Measurements from ENCODE around the gene NGFR.

Gene NGFR

GRCh38 chr17:49457564-49458535, 37.2 kb upstream of the NGFR start:
- WGBS, 2 experiments (ENCODE audit: insufficient coverage in 2 of 2), result 76 to 86% methylated on average over 10 to 14 of the region's 15 CpGs
- no peak overlapping the region for H3K4me3 ChIP-seq (ENCODE audit: extremely low read depth, insufficient read depth, low read length, poor library complexity, severe bottlenecking)
- H3K36me3 ChIP-seq (ENCODE audit: control insufficient read depth, insufficient read depth, low read length), result no peaks in the 10 kb centered on the region
- H3K4me1 ChIP-seq (ENCODE audit: control insufficient read depth, insufficient read depth, low read length, poor library complexity, severe bottlenecking), result peaks cover 31% of the 10 kb centered on the region
- H3K9me3 ChIP-seq (ENCODE audit: control insufficient read depth, low read length), result no peaks in the 10 kb centered on the region
- no peak overlapping the region for H3K27ac ChIP-seq (ENCODE audit: low read depth, low read length, severe bottlenecking)

GRCh38 chr17:49459401-49459984, 35.6 kb upstream of the NGFR start:
- Histone ChIP-seq H3K9me3 (ENCODE audit: control insufficient read depth, low read length) (peaks cover 11% of the 10 kb centered on the region), H3K4me1 (ENCODE audit: control insufficient read depth, insufficient read depth, low read length, poor library complexity, severe bottlenecking) (peaks cover 15% of the 10 kb centered on the region), H3K36me3 (ENCODE audit: control insufficient read depth, insufficient read depth, low read length) (no peaks in the 10 kb centered on the region), H3K4me3 (ENCODE audit: extremely low read depth, insufficient read depth, low read length, poor library complexity, severe bottlenecking) (no peak overlapping the region), H3K27ac (ENCODE audit: low read depth, low read length, severe bottlenecking) (no peak overlapping the region)
- 54% methylated on average over 7 of the region's 7 CpGs; no CpG with 5 or more reads in 1 of the 2 experiments for WGBS, 2 experiments (ENCODE audit: insufficient coverage in 2 of 2)

- 79 to 98% methylated on average over 7 of the region's 7 CpGs for WGBS, 2 experiments (ENCODE audit: insufficient coverage in 2 of 2)
Observed at GRCh38 chr17:49460401-49460800, 34.7 kb upstream of the NGFR start.

GRCh38 chr17:49461580-49461979, 33.5 kb upstream of the NGFR start:
- WGBS, 2 experiments (ENCODE audit: insufficient coverage in 2 of 2), result 89 to 95% methylated on average over 2 of the region's 2 CpGs
- Histone ChIP-seq H3K9me3 (ENCODE audit: control insufficient read depth, low read length) (peaks cover 11% of the 10 kb centered on the region), H3K4me3 (ENCODE audit: extremely low read depth, insufficient read depth, low read length, poor library complexity, severe bottlenecking) (no peak overlapping the region), H3K27ac (ENCODE audit: low read depth, low read length, severe bottlenecking) (no peak overlapping the region), H3K4me1 (ENCODE audit: control insufficient read depth, insufficient read depth, low read length, poor library complexity, severe bottlenecking) (peaks cover 3% of the 10 kb centered on the region), H3K36me3 (ENCODE audit: control insufficient read depth, insufficient read depth, low read length) (no peaks in the 10 kb centered on the region)

More at GRCh38 chr17:49460401-49460800, 34.7 kb upstream of the NGFR start:
- no peak overlapping the region for H3K4me3 ChIP-seq (ENCODE audit: extremely low read depth, insufficient read depth, low read length, poor library complexity, severe bottlenecking)
- peaks cover 6% of the 10 kb centered on the region for H3K4me1 ChIP-seq (ENCODE audit: control insufficient read depth, insufficient read depth, low read length, poor library complexity, severe bottlenecking)
- no peak overlapping the region for H3K27ac ChIP-seq (ENCODE audit: low read depth, low read length, severe bottlenecking)
- peaks cover 11% of the 10 kb centered on the region for H3K9me3 ChIP-seq (ENCODE audit: control insufficient read depth, low read length)
- H3K36me3 ChIP-seq (ENCODE audit: control insufficient read depth, insufficient read depth, low read length), result no peaks in the 10 kb centered on the region

GRCh38 chr17:49464049-49464448, 31.0 kb upstream of the NGFR start:
- Histone ChIP-seq H3K9me3 (ENCODE audit: control insufficient read depth, low read length) (peaks cover 11% of the 10 kb centered on the region), H3K4me1 (ENCODE audit: control insufficient read depth, insufficient read depth, low read length, poor library complexity, severe bottlenecking) (no peaks in the 10 kb centered on the region), H3K36me3 (ENCODE audit: control insufficient read depth, insufficient read depth, low read length) (no peaks in the 10 kb centered on the region), H3K27ac (ENCODE audit: low read depth, low read length, severe bottlenecking) (no peak overlapping the region), H3K4me3 (ENCODE audit: extremely low read depth, insufficient read depth, low read length, poor library complexity, severe bottlenecking) (no peak overlapping the region)
- WGBS, 2 experiments (ENCODE audit: insufficient coverage in 2 of 2), result 83 to 100% methylated on average over 1 to 2 of the region's 2 CpGs

- Histone ChIP-seq H3K4me3 (ENCODE audit: extremely low read depth, insufficient read depth, low read length, poor library complexity, severe bottlenecking) (no peak overlapping the region), H3K4me1 (ENCODE audit: control insufficient read depth, insufficient read depth, low read length, poor library complexity, severe bottlenecking) (no peaks in the 10 kb centered on the region), H3K9me3 (ENCODE audit: control insufficient read depth, low read length) (peaks cover 11% of the 10 kb centered on the region), H3K36me3 (ENCODE audit: control insufficient read depth, insufficient read depth, low read length) (no peaks in the 10 kb centered on the region), H3K27ac (ENCODE audit: low read depth, low read length, severe bottlenecking) (no peak overlapping the region)
- WGBS, 2 experiments (ENCODE audit: insufficient coverage in 2 of 2), result 83 to 87% methylated on average over 7 to 12 of the region's 17 CpGs
Observed at GRCh38 chr17:49465331-49465903, 29.7 kb upstream of the NGFR start.

- Histone ChIP-seq H3K4me1 (ENCODE audit: control insufficient read depth, insufficient read depth, low read length, poor library complexity, severe bottlenecking) (peaks cover 8% of the 10 kb centered on the region), H3K9me3 (ENCODE audit: control insufficient read depth, low read length) (peaks cover 11% of the 10 kb centered on the region), H3K27ac (ENCODE audit: low read depth, low read length, severe bottlenecking) (no peak overlapping the region), H3K36me3 (ENCODE audit: control insufficient read depth, insufficient read depth, low read length) (no peaks in the 10 kb centered on the region), H3K4me3 (ENCODE audit: extremely low read depth, insufficient read depth, low read length, poor library complexity, severe bottlenecking) (no peak overlapping the region)
- no CpG with 5 or more reads among the region's 1 CpG for WGBS, 2 experiments (ENCODE audit: insufficient coverage in 2 of 2)
Observed at GRCh38 chr17:49466436-49466835, 28.7 kb upstream of the NGFR start.

- no peak overlapping the region for H3K4me3 ChIP-seq (ENCODE audit: extremely low read depth, insufficient read depth, low read length, poor library complexity, severe bottlenecking)
- 75 to 93% methylated on average over 1 of the region's 1 CpG for WGBS, 2 experiments (ENCODE audit: insufficient coverage in 2 of 2)
- H3K9me3 ChIP-seq (ENCODE audit: control insufficient read depth, low read length), result peaks cover 11% of the 10 kb centered on the region
- peaks cover 12% of the 10 kb centered on the region for H3K4me1 ChIP-seq (ENCODE audit: control insufficient read depth, insufficient read depth, low read length, poor library complexity, severe bottlenecking)
- no peak overlapping the region for H3K27ac ChIP-seq (ENCODE audit: low read depth, low read length, severe bottlenecking)
- H3K36me3 ChIP-seq (ENCODE audit: control insufficient read depth, insufficient read depth, low read length), result no peaks in the 10 kb centered on the region
Observed at GRCh38 chr17:49467175-49467574, 27.9 kb upstream of the NGFR start.

DNA sequence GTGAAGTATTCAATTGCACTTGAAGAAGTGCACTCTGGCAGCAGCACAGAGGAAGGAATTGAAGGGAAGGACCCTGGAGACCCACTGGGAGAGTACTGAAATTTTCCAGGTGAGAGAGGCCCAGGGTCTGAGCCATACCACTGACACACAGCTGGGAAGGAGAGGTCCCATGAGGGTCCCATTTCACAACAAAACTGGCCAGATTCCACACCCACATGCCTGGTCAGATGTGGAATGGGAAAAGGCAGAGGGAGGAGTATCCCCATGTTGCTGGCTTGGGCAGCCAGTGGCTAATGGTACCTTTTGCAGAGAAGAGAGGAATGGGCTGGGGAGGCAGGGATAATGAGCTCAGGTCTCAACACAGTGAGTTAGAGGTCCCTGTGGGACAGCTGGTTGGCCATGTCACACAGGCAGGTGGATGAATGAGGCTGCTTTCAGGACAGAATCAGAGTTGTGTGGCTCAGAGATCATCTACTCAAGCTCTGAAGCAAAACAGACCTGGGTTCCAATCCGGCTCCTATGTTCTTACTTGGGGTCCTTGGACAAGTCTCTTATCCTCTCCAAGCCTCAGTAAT, 26.2 kb upstream of the NGFR start:
- H3K9me3 ChIP-seq (ENCODE audit: control insufficient read depth, low read length), result peaks cover 4% of the 10 kb centered on the region
- H3K27ac ChIP-seq (ENCODE audit: low read depth, low read length, severe bottlenecking), result no peak overlapping the region
- no CpG with 5 or more reads among the region's 1 CpG for WGBS, 2 experiments (ENCODE audit: insufficient coverage in 2 of 2)
- H3K36me3 ChIP-seq (ENCODE audit: control insufficient read depth, insufficient read depth, low read length), result no peaks in the 10 kb centered on the region
- peaks cover 12% of the 10 kb centered on the region for H3K4me1 ChIP-seq (ENCODE audit: control insufficient read depth, insufficient read depth, low read length, poor library complexity, severe bottlenecking)
- no peak overlapping the region for H3K4me3 ChIP-seq (ENCODE audit: extremely low read depth, insufficient read depth, low read length, poor library complexity, severe bottlenecking)

- Histone ChIP-seq H3K9me3 (ENCODE audit: control insufficient read depth, low read length) (no peaks in the 10 kb centered on the region), H3K36me3 (ENCODE audit: control insufficient read depth, insufficient read depth, low read length) (no peaks in the 10 kb centered on the region), H3K27ac (ENCODE audit: low read depth, low read length, severe bottlenecking) (no peak overlapping the region), H3K4me3 (ENCODE audit: extremely low read depth, insufficient read depth, low read length, poor library complexity, severe bottlenecking) (peak overlapping the region; percentile 23), H3K4me1 (ENCODE audit: control insufficient read depth, insufficient read depth, low read length, poor library complexity, severe bottlenecking) (peaks cover 12% of the 10 kb centered on the region)
- WGBS, 2 experiments (ENCODE audit: insufficient coverage in 2 of 2), result 23 to 24% methylated on average over 48 to 51 of the region's 52 CpGs
Observed at GRCh38 chr17:49469831-49470810, 25.0 kb upstream of the NGFR start.
